HG02938 (cell line): ENCODE data around the gene CBFA2T2.
"Not testable (repeated sequence)": the region's sequence is repeated elsewhere in the genome, so short reads cannot be mapped to it uniquely, and the experiment has no call there.

Experiments used
- ATAC-seq: cut with Tn5 transposase; IDR thresholded peaks from one replicate; pipeline ENCODE4 v1.9.1; 2021; ENCODE audit warnings: mild to moderate bottlenecking, moderate library complexity; ENCODE audit not compliant: unreplicated experiment

CBFA2T2 gene

DNA sequence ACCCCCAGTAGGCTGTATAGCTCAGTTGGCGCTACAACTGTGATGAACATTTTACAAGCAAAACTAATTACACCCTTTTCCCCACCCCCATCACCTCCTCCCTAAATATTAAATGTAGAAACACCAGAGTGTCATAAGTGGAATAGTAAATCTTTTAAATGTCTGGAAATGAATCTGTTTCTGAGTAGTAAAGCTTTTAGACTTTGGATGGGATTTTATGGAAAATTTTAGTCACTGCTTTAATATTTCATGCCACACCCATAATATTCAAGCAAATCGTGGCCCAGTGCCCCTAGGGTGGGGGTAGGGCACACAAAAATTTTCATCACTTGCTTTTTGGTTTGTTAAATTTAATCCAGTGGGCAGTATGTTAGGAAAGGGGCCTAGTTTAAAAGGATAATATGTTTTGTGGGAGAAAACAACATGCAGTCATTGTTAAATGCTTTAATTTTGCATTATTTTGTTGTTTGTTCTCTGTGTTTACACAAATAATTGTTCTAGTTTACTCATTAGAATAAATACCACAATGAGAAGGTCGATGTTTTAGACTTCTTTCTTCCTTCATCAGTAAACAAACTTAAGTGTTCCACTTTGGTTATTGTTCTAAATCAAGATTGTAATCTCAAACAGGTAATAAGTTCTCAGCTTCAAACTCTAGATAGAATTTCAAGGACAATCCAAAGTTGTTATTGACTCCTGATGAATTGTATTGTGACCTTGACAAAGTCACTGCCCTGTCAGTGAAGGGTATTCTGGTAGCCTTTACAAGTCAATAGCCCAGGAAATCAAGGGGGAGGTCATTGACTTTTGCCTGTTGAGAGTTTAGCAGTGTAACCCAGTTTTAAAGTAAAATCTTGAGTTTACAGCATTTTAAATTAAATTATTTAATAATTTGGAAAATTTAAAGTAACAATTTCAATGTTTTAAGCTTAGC is 79.2 kb downstream of the CBFA2T2 start:
- no peak for ATAC-seq

DNA sequence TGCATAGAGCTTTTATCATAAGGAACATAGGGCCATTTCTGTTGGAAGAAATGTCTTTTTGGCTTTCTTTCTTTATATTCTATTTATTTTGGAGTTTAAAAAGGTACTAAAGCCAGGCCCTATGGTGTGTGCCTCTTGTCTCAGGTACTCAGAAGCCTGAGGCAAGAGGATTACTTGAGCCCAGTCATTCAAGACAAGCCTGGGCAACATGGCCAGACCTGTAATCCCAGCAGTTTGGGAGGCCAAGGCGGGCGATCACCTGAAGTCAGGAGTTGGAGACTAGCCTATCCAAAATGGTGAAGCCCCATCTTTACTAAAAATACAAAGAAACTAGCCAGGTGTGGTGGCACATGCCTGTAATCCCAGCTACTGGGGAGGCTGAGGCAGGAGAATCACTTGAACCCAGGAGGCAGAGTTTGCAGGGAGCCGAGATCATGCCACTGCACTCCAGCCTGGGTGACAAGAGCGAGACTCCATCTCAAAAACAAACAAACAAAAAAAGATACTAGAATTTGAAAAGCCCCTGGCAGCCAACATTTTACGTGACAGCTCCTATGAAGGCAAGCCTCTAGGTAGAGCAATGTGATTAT is 80.0 kb downstream of the CBFA2T2 start:
- ATAC-seq, result no peak

DNA sequence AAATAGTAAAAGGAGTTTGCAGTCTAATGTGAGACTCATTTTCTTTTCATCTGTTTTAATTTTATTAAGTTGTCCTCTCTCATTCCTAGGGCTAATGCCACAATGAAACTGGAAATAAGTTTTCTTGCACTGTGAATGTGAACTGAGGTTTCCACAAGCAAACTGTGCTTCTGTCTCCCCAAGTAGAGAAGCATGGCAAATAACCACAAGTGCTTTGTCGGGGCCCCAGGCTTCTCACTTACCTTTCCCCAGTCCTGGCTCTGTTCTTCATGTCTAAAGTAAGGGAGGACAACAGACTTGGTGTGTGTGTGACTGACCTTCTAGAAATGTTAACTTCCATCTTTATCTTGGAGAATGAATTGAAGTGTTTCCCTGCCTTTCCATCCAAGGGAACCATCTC is 80.8 kb downstream of the CBFA2T2 start:
- no peak for ATAC-seq

DNA sequence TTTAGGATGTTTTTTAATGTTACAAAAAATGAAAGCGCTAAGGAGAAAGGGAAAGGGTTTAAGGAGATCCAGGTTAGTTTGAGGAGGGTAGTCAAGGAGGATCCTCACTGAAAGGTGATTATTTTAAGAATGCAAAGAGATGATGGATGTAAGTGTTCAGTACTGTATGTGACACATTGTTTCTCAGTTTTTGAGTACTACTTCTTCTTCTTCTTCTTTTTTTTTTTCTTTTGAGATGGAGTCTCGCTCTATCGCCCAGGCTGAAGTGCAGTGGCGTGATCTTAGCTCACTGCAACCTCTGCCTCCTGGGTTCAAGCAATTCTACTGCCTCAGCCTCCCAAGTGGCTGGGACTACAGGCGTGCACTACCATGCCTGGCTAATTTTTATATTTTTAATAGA is 83.4 kb downstream of the CBFA2T2 start:
- ATAC-seq, result not testable (repeated sequence)

DNA sequence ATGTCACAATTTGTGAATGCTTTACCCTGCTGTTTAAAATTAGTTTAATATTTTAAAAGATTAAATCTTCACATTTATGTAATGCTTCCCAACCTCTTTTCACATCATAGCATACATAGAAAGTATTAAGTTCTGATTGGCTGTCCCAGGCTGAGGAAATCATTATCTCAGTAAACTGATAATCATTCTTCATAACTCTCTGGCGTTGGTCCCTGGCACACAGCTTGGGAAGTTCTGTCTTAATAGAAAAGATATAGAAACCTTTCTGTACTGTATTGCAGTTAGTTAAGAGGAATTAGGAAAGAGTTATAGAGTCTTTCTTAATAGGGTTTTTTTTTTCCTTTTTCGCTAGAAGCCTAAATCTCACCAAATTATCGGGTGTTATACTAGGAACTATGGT is 85.4 kb downstream of the CBFA2T2 start:
- ATAC-seq, result no peak

DNA sequence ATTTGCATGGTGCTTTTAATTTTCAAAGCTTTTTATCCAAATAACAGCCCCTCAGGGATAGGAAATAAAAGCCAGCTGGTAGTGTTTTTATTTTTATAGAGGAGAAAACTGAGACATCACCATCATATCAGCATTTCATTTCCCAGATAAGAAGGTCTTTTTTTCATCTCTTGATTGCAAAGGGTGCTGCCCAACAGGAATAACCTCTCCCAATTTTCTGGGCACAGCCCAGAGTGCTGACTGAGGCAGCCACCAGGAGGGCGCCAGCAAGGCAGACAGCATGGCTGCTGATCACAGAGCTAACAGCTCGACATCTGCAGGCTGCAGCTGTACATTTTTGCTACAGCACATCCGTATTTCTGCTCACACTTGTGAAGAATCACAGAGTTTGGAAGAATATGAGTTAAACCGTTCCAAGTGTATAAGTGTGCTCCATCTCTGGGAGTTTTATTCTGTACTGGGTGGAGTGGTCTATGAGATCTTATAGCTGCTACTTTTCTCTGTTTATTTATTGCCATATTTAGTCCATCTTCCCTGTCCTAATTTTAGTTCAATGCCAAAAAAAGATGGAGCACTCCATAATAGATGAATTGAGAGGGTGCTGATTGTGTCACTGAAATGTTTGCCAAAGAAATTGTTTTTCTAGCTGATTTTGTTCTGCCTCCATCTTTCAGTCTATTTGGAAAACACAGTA is 86.7 kb downstream of the CBFA2T2 start:
- no peak for ATAC-seq

DNA sequence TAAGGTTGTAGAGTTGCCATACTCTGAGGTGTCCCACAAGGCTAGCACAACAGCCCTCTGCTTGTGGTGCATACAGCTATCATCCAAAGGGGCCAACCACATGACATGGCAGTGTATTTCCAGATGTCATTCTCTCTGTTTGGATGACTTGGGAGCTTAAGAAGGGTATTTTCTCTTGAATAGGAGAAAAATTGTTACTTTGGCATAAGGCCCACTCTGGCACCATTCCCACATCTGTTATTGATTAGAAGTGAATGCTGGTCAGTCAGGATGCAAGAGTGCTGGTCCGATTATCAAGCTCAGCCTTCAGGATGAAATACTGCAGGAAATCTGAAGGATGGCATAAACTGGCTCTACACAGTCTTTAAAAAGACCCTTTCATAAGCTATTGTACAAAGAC is 88.6 kb downstream of the CBFA2T2 start:
- ATAC-seq, result no peak

DNA sequence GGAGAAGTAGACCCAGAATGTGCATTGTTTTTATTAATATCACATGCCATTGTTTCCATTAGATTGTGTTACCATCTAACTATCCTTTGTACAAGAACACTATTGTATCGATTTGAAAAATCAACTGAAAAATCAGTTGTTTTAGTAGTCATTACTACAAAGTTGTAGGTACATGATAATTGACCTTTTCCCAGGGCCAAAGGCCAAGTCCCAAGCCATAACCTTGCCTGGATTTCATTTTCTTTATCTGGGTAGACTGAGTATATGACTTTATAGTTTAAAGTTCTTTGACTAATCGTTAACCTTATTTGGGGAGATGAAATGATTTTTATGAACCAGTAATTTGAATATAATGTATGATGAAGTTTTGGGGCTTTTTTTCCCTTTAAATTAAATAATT is 93.2 kb downstream of the CBFA2T2 start:
- no peak for ATAC-seq

DNA sequence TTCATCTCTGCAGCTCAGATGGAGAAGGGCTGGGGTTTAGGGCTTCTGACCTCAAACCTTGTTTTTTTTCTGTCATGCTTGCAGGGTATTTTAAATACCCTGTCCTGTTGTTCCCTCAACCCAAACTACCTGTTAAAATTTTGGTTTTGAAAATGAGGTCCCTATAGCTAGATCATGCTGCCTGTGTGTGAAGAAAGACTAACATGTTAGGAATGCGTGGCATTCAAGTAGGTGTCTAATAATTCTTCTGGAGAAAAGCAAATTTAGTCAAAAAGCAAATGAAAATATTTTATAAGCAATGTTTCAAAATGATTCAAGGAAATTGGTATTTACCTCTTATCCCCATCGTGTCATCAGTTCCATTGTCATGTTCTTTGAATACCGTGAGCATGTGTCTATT is 95.1 kb downstream of the CBFA2T2 start:
- ATAC-seq, result no peak

DNA sequence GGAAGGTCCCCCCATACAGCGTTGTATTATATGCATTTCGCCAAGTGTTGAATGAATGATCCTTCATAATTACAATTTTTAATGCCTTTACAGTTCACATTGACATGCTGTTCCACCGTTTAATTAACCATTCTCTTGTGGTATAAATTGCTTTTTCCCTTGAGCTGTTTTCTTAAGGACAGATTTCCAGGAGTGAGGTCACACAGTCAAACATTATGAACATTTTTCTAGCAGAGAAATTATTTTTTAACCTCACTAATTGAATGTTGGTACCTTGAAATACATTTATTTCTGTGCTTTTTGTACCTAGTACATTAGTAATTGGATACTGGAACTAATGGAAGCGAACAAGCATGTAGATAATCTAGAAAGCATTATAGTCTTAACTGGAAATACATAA is 95.5 kb downstream of the CBFA2T2 start:
- no peak for ATAC-seq

DNA sequence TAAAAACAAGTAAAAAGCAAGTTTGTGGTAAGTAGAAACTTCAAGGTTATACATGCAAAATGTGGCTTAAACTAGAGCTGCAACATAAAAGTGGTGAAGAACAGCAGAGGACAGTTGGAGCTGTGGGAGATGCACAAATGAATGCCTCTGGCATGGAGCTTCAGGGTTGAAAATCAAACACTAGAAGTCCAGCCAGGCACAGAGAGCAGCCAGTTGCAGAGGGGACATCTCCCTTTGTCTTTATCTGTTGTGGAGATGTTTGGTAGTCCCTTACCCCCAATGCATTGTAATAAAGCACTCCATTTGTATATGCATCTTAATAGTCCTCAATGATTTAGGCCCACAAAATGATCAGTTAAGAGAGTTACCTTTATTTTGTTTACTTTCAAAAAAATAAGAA is 99.2 kb downstream of the CBFA2T2 start:
- ATAC-seq, result no peak

DNA sequence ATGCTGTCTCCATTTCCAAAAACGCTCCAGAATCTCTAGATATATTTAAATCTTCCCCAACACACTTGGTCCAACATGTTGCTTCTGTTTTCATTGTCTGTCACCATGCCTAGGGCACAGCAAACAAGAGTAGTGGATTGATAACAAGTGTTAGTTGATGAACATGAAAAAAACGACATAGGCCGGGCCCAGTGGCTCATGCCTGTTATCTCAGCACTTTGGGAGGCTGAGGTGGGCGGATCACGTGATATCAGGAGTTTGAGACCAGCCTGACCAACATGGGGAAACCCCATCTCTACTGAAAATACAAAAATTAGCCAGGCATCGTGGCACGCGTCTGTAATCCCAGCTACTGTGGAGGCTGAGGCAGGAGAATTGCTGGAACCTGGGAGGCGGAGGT is 102.0 kb downstream of the CBFA2T2 start:
- not testable (repeated sequence) for ATAC-seq

DNA sequence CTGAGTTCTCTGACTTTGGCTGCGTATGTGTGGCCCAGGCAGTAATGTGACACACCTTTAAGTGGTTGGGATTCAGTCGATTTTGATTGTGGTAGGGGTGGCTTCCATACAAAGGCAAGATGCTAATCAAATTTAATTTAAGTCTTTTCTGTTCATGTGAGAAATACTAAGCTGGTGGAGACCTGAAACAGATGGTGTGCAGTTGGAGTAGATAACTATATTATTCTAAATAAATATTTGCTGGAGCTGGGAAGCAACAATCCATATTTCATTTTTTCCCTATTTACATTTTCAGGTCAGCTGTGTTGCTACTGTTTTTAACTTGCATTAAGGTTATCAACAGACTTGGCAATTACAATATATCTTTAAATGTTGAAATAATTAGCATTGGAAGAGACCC is 104.8 kb downstream of the CBFA2T2 start:
- ATAC-seq, result no peak

DNA sequence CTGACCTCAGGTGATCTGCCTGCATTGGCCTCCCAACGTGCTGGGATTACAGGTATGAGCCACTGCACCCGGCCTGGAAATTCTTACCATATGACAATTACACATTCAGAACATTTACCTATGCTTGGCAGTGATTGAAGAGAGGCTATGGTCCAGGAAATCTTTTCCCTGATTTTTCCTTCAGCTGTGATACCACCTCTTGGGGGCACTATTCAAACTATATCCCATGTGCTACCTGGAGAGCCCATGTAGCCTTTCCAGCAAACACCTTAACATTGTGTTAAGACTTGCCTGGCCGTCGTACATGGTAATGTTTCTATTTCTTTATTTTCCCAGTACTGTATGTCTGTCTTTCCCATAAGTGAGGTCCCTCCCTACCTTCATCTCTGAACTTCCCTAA is 110.5 kb downstream of the CBFA2T2 start:
- no peak for ATAC-seq

DNA sequence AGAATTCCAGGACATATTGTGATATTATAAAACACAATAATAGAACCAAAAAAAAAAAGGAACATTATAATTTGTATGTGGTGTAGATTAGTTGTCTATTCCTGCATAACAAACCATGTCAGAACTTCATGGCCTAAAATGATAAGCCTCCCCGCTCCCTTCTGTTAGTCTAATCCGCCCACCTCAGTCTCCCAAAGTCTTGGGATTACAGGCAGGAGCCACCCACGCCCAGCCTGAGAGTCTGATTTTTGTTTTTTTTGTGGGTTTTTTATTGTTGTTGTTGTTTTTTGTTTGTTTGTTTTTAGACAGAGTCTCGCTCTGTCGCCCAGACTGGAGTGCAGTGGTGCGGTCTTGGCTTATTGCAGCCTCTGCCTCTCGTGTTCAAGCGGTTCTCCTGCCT is 111.1 kb downstream of the CBFA2T2 start:
- no peak for ATAC-seq

DNA sequence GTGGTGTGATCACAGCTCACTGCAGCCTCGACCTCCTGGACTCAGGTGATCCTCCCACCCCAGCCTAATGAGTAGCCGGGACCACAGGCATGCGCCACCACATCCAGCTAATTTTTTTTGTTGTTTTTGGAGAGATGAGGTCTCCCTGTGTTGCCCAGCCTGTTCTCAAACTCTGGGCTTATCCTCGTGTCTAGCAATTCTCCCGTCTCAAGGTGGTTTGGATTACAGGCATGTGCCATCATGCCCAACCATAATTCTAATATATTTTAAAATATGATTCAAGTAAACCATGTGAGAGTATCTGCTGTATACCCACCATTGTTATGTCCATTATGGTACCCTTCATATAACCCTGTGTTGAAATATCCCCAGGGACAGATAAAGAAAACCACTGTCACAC is 112.0 kb downstream of the CBFA2T2 start:
- ATAC-seq, result no peak

DNA sequence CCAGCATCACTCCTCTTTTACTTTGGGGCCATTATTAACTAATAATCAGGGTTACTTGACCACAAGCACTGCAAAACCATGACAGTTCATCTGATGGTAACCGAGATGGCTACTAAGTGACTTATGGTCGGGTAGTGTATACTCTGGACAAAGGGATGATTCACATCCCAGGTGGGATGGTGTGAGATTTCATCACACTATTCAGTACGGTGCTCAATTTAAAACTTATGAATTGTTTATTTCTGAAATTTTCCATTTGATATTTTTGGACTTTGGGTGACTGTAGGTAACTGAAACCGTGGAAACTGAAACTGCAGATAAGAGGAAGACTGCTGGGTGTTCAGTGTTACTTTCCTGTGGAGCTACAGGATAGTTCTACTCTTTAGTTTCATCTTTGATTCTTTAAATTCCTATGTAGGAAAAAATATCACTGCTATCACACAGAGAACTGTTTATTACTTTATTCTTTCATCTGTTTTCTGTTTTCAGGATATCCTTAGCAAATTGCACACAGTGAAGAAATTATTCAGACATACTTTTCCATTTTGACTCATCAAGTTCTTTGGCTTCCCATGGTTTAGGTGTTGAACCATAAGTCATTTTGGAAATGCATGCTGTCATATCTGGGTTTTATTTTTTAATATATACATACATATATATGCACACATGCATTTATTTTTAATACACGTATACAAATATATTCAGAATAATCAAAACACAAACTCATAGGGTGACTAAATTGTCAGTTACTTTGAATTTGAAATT is 113.1 kb downstream of the CBFA2T2 start:
- ATAC-seq, result no peak

DNA sequence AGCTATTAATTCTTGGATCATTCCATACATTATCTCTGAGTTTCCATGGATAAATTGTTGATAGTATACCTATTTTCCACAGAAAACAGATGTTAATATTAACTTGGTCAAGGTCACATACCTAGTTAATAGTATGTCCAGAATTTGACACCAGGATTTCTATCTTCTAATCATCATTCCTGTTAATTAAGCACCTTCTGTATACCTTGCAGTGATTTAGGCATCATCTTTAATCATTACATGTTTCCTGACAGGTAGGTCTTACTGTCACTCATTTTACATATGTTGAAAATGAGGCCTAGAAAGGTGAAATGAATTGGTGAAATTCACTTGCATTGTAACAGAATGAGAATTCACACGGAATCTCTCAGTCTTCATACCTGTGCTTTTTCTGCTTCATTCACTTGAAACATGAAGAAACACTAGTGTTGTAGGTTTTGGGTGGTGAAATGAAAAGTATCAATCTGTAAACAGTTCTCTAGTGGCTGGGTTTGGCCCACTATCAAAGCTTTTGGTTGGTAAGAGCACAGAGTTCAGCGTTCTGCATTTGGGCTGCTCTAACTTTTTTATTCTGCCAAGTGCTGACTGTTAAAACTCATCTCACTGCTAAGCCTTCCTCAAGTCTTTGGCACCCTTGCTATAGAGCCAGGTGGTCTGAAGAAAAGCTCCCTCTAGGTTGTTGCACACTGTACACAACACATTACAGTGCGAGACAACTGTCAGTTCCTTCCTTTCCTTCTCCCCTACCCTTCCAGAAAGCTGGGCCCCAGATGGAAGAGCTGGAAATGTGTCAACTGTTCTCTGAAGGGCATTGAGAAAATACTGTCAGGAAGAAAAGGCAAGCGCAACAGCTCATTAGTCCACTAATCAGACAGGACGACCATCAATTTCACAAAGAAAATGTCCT is 114.4 kb downstream of the CBFA2T2 start:
- ATAC-seq, result no peak

DNA sequence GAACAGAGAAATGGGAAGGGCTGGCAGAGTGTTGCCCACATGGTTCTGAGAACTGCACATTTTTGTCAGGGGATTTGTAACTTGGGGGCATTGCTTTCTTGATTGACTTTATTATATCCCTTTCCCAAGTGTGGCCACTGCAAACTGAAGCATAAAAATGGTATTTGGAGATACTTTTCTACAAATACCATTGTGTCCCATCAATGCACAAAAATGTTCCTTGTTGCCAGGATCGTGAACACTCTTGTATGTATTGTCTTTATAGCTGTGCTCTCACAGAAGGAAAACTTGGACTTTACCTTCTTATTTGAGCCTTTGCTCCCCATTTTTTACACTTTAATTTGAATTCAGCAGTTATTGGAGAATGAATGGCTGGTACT is 115.1 kb downstream of the CBFA2T2 start:
- ATAC-seq, result no peak

DNA sequence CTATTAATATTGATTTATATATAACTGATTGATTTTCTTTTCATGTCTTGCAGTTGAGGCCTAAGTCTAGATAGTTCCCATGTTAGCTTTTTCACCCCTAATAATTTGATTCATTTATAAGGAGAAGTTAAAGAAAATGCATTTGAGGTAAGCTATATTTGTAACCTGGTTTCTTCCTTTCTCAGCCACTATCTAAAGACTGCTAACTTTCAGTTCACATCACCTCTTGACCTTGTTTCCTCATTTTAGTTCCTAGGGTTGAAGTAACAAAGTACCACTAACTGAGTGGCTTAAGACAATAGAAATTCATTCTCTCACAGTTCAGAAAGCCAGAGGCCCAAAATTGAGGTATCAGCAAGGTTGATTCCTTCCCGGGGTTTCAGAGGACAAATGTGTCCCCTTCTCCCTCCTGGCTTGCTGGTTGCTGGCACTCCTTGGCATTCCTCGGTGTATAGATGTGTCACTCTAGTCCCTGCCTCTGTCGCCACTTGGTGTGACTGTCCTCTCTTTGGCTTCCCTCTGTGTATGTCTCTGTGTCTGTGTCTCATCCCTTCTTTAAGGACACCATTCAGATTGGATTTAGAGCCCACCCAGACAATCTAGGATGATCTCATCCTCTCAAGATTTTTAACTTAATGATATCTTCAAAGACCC is 116.3 kb downstream of the CBFA2T2 start:
- ATAC-seq, result no peak
